PC-3 (cell line): ENCODE measurements around the gene TFG.

Experiments used
- CTCF ChIP-seq: fragments of 300-600 bp; sonication (generic); conservative IDR thresholded peaks from 2 replicates; pipeline ENCODE4 v1.5.1; 2017; ENCODE audit warnings: antibody characterized with exemption, low read depth, mild to moderate bottlenecking, low read length
- EZH2 ChIP-seq: fragments of 300-600 bp; sonication (generic); IDR thresholded peaks from one replicate; pipeline ENCODE4 v1.6.1; 2017; ENCODE audit warnings: antibody characterized with exemption, mild to moderate bottlenecking, low read length; ENCODE audit not compliant: unreplicated experiment
- EZH2phosphoT487 ChIP-seq: fragments of 300-600 bp; sonication (generic); IDR thresholded peaks from 2 replicates; pipeline ENCODE4 v1.6.1; 2018; ENCODE audit warnings: mild to moderate bottlenecking, antibody characterized with exemption, low read length, borderline replicate concordance

GRCh38 chr3:100682854-100683760 lies 26.2 kb upstream of the TFG start:
- TF ChIP-seq CTCF, result no peak
- TF ChIP-seq EZH2, result no peak
- TF ChIP-seq EZH2phosphoT487, result no peak
